HuH-7 (cell line): ENCODE measurements around the gene HBA2.
"Not testable (repeated sequence)": the region's sequence is repeated elsewhere in the genome, so short reads cannot be mapped to it uniquely, and the experiment has no call there.

Experiments
- DNase-seq: peaks from one replicate; pipeline ENCODE4 v3.0.0; 2011; ENCODE audit warnings: low spot score

HBA2 gene

GRCh38 chr16:155031-155398 is 17.7 kb upstream of the HBA2 start:
- DNase-seq = no peak

- DNase-seq = no peak
These were observed 13.4 kb upstream of the HBA2 start for GRCh38 chr16:159136-159849.

DNA sequence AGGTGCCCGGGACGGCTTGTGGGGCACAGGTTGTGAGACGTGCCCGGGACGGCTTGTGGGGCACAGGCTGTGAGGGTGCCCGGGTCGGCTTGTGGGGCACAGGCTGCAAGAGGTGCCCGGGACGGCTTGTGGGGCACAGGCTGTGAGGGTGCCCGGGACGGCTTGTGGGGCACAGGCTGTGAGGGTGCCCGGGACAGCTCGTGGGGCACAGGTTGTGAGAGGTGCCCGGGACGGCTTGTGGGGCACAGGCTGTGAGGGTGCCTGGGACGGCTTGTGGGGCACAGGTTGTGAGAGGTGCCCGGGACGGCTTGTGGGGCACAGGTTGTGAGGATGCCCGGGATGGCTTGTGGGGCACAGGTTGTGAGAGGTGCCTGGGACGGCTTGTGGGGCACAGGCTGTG is 12.4 kb upstream of the HBA2 start:
- not testable (repeated sequence) for DNase-seq

- DNase-seq = no peak
These were observed 11.9 kb upstream of the HBA2 start for GRCh38 chr16:160691-161190.

- no peak for DNase-seq
These were observed 10.2 kb upstream of the HBA2 start for GRCh38 chr16:162271-162991.

GRCh38 chr16:163139-163538 is 9.5 kb upstream of the HBA2 start:
- DNase-seq = not testable (repeated sequence)

DNA sequence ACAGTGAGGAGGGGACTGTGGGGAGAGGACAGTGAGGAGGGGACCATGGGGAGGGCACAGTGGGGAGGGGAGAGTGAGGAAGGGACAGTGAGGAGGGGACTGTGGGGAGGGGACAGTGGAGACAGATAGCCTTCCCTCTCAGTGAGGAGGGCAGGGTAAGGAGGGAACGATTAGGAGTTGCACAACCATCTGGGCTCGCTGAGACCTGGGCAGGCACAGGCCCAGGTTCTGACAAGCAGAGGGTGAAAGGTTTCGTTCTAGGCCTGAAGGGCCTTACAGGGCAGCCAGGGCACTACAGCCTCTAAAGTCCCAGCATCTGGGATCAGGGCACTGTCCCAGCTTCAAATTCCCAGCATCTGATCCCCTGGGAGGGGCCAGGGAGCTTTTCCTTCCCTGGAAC is 9.0 kb upstream of the HBA2 start:
- not testable (repeated sequence) for DNase-seq

DNA sequence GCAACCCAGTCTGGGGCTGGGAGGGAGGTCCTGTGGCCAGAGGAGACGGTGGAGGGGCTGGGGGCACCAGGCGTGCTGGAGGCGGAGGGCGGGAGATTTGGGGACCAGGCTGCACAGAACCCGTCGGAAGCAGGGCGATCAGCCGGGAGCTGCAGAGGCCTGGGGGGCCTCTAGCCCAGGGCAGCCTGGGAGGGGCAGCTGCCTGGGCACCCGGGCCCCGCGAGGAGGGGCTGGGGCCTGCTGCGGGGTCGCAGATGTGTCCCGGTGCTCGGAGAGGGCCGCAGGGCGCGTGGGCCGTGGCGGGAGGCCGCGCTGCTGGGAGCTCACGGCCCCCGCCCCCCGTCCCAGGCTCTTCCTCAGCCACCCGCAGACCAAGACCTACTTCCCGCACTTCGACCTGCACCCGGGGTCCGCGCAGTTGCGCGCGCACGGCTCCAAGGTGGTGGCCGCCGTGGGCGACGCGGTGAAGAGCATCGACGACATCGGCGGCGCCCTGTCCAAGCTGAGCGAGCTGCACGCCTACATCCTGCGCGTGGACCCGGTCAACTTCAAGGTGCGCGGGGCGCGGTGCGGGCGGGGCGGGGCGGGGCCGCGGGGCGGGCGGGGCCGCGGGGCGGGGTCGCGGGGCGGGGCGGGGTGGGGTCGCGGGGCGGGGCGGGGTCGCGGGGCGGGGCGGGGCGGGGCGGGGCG is 8.4 kb upstream of the HBA2 start:
- DNase-seq = not testable (repeated sequence)

GRCh38 chr16:164827-165538 is 7.7 kb upstream of the HBA2 start:
- DNase-seq = no peak

GRCh38 chr16:165539-166374 is 6.9 kb upstream of the HBA2 start, which contains the start of gene HBM:
Gene HBM, plus strand, starts transcription at chr16:165978. Its CDS starts 20 bp downstream, at chr16:165998.
- DNase-seq = no peak

DNA sequence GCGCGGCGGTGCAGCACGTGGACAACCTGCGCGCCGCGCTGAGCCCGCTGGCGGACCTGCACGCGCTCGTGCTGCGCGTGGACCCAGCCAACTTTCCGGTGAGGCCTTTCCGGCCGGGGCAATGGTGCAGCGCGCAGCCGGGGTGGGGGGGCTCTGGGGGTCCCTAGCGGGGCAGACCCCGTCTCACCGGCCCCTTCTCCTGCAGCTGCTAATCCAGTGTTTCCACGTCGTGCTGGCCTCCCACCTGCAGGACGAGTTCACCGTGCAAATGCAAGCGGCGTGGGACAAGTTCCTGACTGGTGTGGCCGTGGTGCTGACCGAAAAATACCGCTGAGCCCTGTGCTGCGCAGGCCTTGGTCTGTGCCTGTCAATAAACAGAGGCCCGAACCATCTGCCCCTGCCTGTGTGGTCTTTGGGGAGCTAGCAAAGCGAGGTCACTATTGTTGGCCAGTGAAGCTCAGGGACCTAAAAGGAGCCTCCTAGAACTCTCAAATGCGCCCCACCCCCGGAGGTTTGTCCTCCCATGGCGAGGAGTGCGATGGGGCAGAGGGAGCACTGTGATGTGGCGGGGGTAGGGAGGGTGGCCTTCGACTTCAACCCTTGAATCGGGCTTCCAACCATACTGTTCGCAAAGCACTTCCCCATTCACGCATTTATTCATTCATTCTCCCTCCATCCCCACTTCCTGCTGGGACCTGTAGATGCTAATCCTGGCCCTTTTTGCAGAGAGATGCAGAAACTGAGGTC is 6.1 kb upstream of the HBA2 start:
- no peak for DNase-seq

DNA sequence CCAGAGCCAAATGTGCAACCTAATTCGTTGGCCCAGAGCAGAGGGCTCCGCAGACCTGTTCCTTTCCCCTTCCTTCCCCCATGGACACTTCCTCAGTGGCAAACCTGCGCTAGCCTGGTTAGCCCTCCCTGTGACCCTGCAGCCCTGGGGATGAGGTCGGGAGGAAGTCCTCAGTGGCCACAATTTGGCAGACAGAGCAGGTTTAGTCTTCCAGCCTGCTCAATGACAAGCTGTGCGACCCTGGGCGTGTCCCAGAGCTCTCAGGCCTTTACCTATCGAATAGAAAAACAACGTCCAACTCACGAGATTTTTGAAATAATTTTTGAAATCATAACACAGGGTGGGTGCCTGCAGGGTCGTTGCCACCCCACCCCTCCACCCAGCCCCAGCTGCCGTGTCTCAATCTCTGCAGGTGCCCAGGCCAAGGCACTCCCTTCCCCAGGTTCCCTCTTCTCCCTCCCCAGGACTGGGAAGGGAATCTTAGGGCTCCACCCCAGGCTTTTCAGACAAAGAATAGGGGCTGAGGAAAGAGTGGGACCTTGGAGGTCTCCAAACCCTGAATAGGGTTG is 5.5 kb upstream of the HBA2 start:
- no peak for DNase-seq

- no peak for DNase-seq
These were observed 4.3 kb upstream of the HBA2 start for GRCh38 chr16:168424-168823.

DNA sequence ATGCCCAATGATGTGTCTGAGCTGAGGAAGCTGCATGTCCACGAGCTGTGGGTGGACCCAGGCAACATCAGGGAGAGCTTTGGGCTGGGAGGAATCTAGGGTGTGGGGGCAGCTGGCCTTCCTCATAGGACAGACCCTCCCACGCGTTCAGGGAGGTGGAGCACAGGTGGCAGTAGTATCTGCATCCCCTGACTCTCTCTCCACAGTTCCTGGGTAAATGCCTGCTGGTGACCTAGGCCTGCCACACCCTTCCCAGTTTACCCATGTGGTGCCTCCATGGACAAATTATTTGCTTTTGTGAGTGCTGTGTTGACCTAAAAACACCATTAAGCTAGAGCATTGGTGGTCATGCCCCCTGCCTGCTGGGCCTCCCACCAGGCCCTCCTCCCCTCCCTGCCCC is 3.7 kb upstream of the HBA2 start:
- DNase-seq = no peak

- DNase-seq = not testable (repeated sequence)
These were observed 2.6 kb upstream of the HBA2 start for GRCh38 chr16:170088-170507.

- DNase-seq = no peak
These were observed 1.9 kb upstream of the HBA2 start for GRCh38 chr16:170788-171187.

- DNase-seq = not testable (repeated sequence)
These were observed 657 bp downstream of the HBA2 start for GRCh38 chr16:173211-173854.

- DNase-seq = not testable (repeated sequence)
These were observed 1.5 kb downstream of the HBA2 start for GRCh38 chr16:173928-174769.
